Mesothelial cell of epicardium (in vitro differentiated cells): ENCODE measurements around the gene DNMT1. TPM values are rescaled to one million over a fixed set of nuclear protein-coding genes. Genes with fewer than 3 reads are reported as not detected.

ENCODE experiments used
- DNase-seq, 2 experiments: peaks; one replicate each; pipeline ENCODE4 v3.0.0; 2021; ENCODE audit warnings: low spot score in 2 of 2; ENCODE audit not compliant: unreplicated experiment in 2 of 2
- H3K27ac Mint-ChIP-seq: 2 replicates; pipeline ENCODE4 v1.8.0; 2021; ENCODE audit warnings: mixed read lengths
- H3K27me3 Mint-ChIP-seq: 2 replicates; pipeline ENCODE4 v1.8.0; 2021; ENCODE audit warnings: low read depth, mixed read lengths
- H3K36me3 Mint-ChIP-seq: 2 replicates; pipeline ENCODE4 v1.8.0; 2021; ENCODE audit warnings: mixed read lengths
- H3K4me1 Mint-ChIP-seq: 2 replicates; pipeline ENCODE4 v1.8.0; 2021; ENCODE audit warnings: mixed read lengths
- H3K4me3 Mint-ChIP-seq: 2 replicates; pipeline ENCODE4 v1.8.0; 2021; ENCODE audit warnings: mild to moderate bottlenecking, moderate library complexity, mixed read lengths
- H3K9me3 Mint-ChIP-seq: 2 replicates; pipeline ENCODE4 v1.8.0; 2021; ENCODE audit warnings: mixed read lengths
- CTCF ChIP-seq: fragments of 200-600 bp; sonication (generic); IDR thresholded peaks from one replicate; pipeline ENCODE4 v1.5.0; 2021; ENCODE audit warnings: antibody characterized with exemption; ENCODE audit not compliant: unreplicated experiment
- total RNA-seq: library from RNA; stranded (reverse); gene quantifications from 3 replicates; pipeline ENCODE4 v1.2.1, GENCODE V29; 2021

DNMT1 gene
- total RNA-seq, 1 donor from 2014 or later = 110 TPM

GRCh38 chr19:10224337-10224736 lies 29.6 kb upstream of the DNMT1 start:
- no peak for DNase-seq
- H3K27ac Mint-ChIP-seq = no peak overlapping the region

GRCh38 chr19:10223488-10224213 lies 28.9 kb upstream of the DNMT1 start:
- Mint-ChIP-seq H3K27me3 (no peaks in the 10 kb centered on the region), H3K4me1 (peaks cover 11% of the 10 kb centered on the region), H3K4me3 (no peak overlapping the region), H3K27ac (no peak overlapping the region), H3K9me3 (no peaks in the 10 kb centered on the region), H3K36me3 (peaks cover 12% of the 10 kb centered on the region)
- DNase-seq = no peak
- TF ChIP-seq CTCF = no peak

More at GRCh38 chr19:10224337-10224736, 29.6 kb upstream of the DNMT1 start:
- Mint-ChIP-seq H3K4me3 (no peak overlapping the region), H3K36me3 (peaks cover 12% of the 10 kb centered on the region), H3K27me3 (no peaks in the 10 kb centered on the region), H3K4me1 (peaks cover 11% of the 10 kb centered on the region), H3K9me3 (no peaks in the 10 kb centered on the region)
- no peak for TF ChIP-seq CTCF

- no peak for TF ChIP-seq CTCF
- Mint-ChIP-seq H3K27me3 (no peaks in the 10 kb centered on the region), H3K27ac (no peak overlapping the region), H3K9me3 (no peaks in the 10 kb centered on the region), H3K36me3 (peaks cover 14% of the 10 kb centered on the region), H3K4me3 (no peak overlapping the region), H3K4me1 (peaks cover 11% of the 10 kb centered on the region)
- DNase-seq = no peak
Measured at GRCh38 chr19:10222201-10222890, 27.6 kb upstream of the DNMT1 start.

GRCh38 chr19:10220695-10221094 lies 25.9 kb upstream of the DNMT1 start:
- H3K4me3 Mint-ChIP-seq = no peak overlapping the region
- no peak overlapping the region for H3K27ac Mint-ChIP-seq
- no peaks in the 10 kb centered on the region for H3K4me1 Mint-ChIP-seq
- H3K27me3 Mint-ChIP-seq = no peaks in the 10 kb centered on the region
- H3K36me3 Mint-ChIP-seq = peaks cover 17% of the 10 kb centered on the region
- H3K9me3 Mint-ChIP-seq = no peaks in the 10 kb centered on the region
- no peak for TF ChIP-seq CTCF
- DNase-seq = no peak

- H3K27me3 Mint-ChIP-seq = no peaks in the 10 kb centered on the region
- H3K36me3 Mint-ChIP-seq = peaks cover 17% of the 10 kb centered on the region
- H3K4me1 Mint-ChIP-seq = no peaks in the 10 kb centered on the region
- DNase-seq = no peak
- no peak overlapping the region for H3K27ac Mint-ChIP-seq
- H3K4me3 Mint-ChIP-seq = no peak overlapping the region
- TF ChIP-seq CTCF = peak; percentile 14
- no peaks in the 10 kb centered on the region for H3K9me3 Mint-ChIP-seq
Measured at GRCh38 chr19:10219678-10220077, 24.9 kb upstream of the DNMT1 start.
